ENCODE data around the gene KCNMA1.

Gene KCNMA1

GRCh38 chr10:77339166-77339565 lies 298.4 kb downstream of the KCNMA1 start:
- no peak for TF ChIP-seq CTCF (IDR thresholded peaks at IDR 0.05; ENCODE audit: low read depth, low read length)
- H3K4me3 ChIP-seq (ENCODE audit: low read depth, low read length) = no peak overlapping the region
- DNase-seq (ENCODE audit: low read depth, low spot score) = no peak
- in situ Hi-C loops (cut with HindIII; ENCODE audit: low sequenced_read_pairs) = no loop called here

GRCh38 chr10:77338143-77338542 lies 299.5 kb downstream of the KCNMA1 start:
- no peak overlapping the region for H3K4me3 ChIP-seq (ENCODE audit: low read depth, low read length)
- DNase-seq (ENCODE audit: low read depth, low spot score) = no peak
- in situ Hi-C loops (cut with HindIII; ENCODE audit: low sequenced_read_pairs) = no loop called here
- no peak for TF ChIP-seq CTCF (IDR thresholded peaks at IDR 0.05; ENCODE audit: low read depth, low read length)

- H3K4me3 ChIP-seq (ENCODE audit: low read depth, low read length) = no peak overlapping the region
- no peak for TF ChIP-seq CTCF (IDR thresholded peaks at IDR 0.05; ENCODE audit: low read depth, low read length)
- DNase-seq (ENCODE audit: low read depth, low spot score) = no peak
- in situ Hi-C loops (cut with HindIII; ENCODE audit: low sequenced_read_pairs) = no loop called here
Observed at GRCh38 chr10:77334501-77334900, 303.1 kb downstream of the KCNMA1 start.

- in situ Hi-C loops (cut with HindIII; ENCODE audit: low sequenced_read_pairs) = no loop called here
- DNase-seq (ENCODE audit: low read depth, low spot score) = no peak
- no peak overlapping the region for H3K4me3 ChIP-seq (ENCODE audit: low read depth, low read length)
- no peak for TF ChIP-seq CTCF (IDR thresholded peaks at IDR 0.05; ENCODE audit: low read depth, low read length)
Observed at GRCh38 chr10:77333610-77334340, 303.8 kb downstream of the KCNMA1 start.

- H3K4me3 ChIP-seq (ENCODE audit: low read depth, low read length) = no peak overlapping the region
- no peak for DNase-seq (ENCODE audit: low read depth, low spot score)
- in situ Hi-C loops (cut with HindIII; ENCODE audit: low sequenced_read_pairs) = no loop called here
- no peak for TF ChIP-seq CTCF (IDR thresholded peaks at IDR 0.05; ENCODE audit: low read depth, low read length)
Observed at GRCh38 chr10:77332256-77332655, 305.4 kb downstream of the KCNMA1 start.

- no peak for DNase-seq (ENCODE audit: low read depth, low spot score)
- in situ Hi-C loops (cut with HindIII; ENCODE audit: low sequenced_read_pairs) = no loop called here
- no peak overlapping the region for H3K4me3 ChIP-seq (ENCODE audit: low read depth, low read length)
- no peak for TF ChIP-seq CTCF (IDR thresholded peaks at IDR 0.05; ENCODE audit: low read depth, low read length)
Observed at GRCh38 chr10:77328272-77328816, 309.3 kb downstream of the KCNMA1 start.
